Astrocyte (in vitro differentiated cells and primary cell): ENCODE measurements around the gene TTC13. TPM values are rescaled to one million over a fixed set of nuclear protein-coding genes. Genes with fewer than 3 reads are reported as not detected.

Experiments
- DNase-seq: peaks from one replicate; pipeline ENCODE4 v3.0.0-alpha.2; 2010; ENCODE audit warnings: low read depth
- FAIRE-seq: peaks from 2 replicates; lab custom pipeline; 2011; peaks lifted over from hg19 to GRCh38; lab: Jason Lieb, UNC
- H2AFZ ChIP-seq: 2 replicates; pipeline ENCODE4 v1.6.0; 2012; ENCODE audit warnings: low read depth, low read length, inconsistent platforms
- H3K27ac ChIP-seq: 2 replicates; pipeline ENCODE4 v1.5.1; 2011; ENCODE audit warnings: low read depth, low read length, inconsistent platforms
- H3K27me3 ChIP-seq: 2 replicates; pipeline ENCODE4 v1.6.0; 2011; ENCODE audit warnings: low read length, inconsistent platforms; ENCODE audit not compliant: insufficient read depth
- H3K36me3 ChIP-seq: 2 replicates; pipeline ENCODE4 v1.5.1; 2011; ENCODE audit warnings: low read length, inconsistent platforms; ENCODE audit not compliant: insufficient read depth
- H3K4me1 ChIP-seq: 2 replicates; pipeline ENCODE4 v1.5.1; 2011; ENCODE audit warnings: low read length, inconsistent platforms; ENCODE audit not compliant: insufficient read depth
- H3K4me2 ChIP-seq: 2 replicates; pipeline ENCODE4 v1.6.0; 2012; ENCODE audit warnings: low read length, inconsistent platforms
- H3K4me3 ChIP-seq: 2 replicates; pipeline ENCODE4 v1.5.1; 2011; ENCODE audit warnings: low read depth, mild to moderate bottlenecking, low read length, inconsistent platforms; ENCODE audit not compliant: insufficient read depth
- H3K79me2 ChIP-seq: 2 replicates; pipeline ENCODE4 v1.6.0; 2012; ENCODE audit warnings: mild to moderate bottlenecking, low read length, inconsistent platforms; ENCODE audit not compliant: insufficient read depth
- H3K9ac ChIP-seq: 2 replicates; pipeline ENCODE4 v1.6.0; 2012; ENCODE audit warnings: mild to moderate bottlenecking, low read length, inconsistent platforms
- H3K9me3 ChIP-seq: 2 replicates; pipeline ENCODE4 v1.5.1; 2012; ENCODE audit warnings: low read depth, mild to moderate bottlenecking, low read length, inconsistent platforms; ENCODE audit not compliant: insufficient read depth
- H4K20me1 ChIP-seq: 2 replicates; pipeline ENCODE4 v1.6.0; 2012; ENCODE audit warnings: low read length, inconsistent platforms; ENCODE audit not compliant: insufficient read depth
- H3K27ac Mint-ChIP-seq: one replicate; pipeline ENCODE4 v1.8.0; 2021; ENCODE audit warnings: mild to moderate bottlenecking, mixed read lengths; ENCODE audit not compliant: unreplicated experiment
- H3K27me3 Mint-ChIP-seq: one replicate; pipeline ENCODE4 v1.8.0; 2021; ENCODE audit warnings: low read depth, mixed read lengths; ENCODE audit not compliant: unreplicated experiment
- H3K36me3 Mint-ChIP-seq: one replicate; pipeline ENCODE4 v1.8.0; 2021; ENCODE audit warnings: low read depth, mixed read lengths; ENCODE audit not compliant: unreplicated experiment
- H3K4me1 Mint-ChIP-seq: one replicate; pipeline ENCODE4 v1.8.0; 2021; ENCODE audit warnings: low read depth, mixed read lengths; ENCODE audit not compliant: unreplicated experiment
- H3K4me3 Mint-ChIP-seq: one replicate; pipeline ENCODE4 v1.8.0; 2021; ENCODE audit warnings: mild to moderate bottlenecking, moderate library complexity, mixed read lengths; ENCODE audit not compliant: unreplicated experiment
- H3K9me3 Mint-ChIP-seq: one replicate; pipeline ENCODE4 v1.8.0; 2021; ENCODE audit warnings: mild to moderate bottlenecking, mixed read lengths; ENCODE audit not compliant: unreplicated experiment
- CTCF ChIP-seq: IDR thresholded peaks from 2 replicates; pipeline ENCODE4 v1.5.1; 2011; ENCODE audit warnings: low read depth, mild to moderate bottlenecking, inconsistent platforms, low read length, moderate library complexity; ENCODE audit not compliant: insufficient read depth
- EZH2 ChIP-seq: IDR thresholded peaks from 2 replicates; pipeline ENCODE4 v1.6.1; 2012; ENCODE audit warnings: mild to moderate bottlenecking, low read length, inconsistent platforms; ENCODE audit not compliant: insufficient read depth
- total RNA-seq: library from RNA; stranded (reverse); gene quantifications from 2 replicates; pipeline ENCODE4 v1.2.1, GENCODE V29; 2021

The TTC13 gene
- total RNA-seq, 1 donor from 2014 or later: 13.0 TPM

GRCh38 chr1:230896779-230897178 is 81.9 kb downstream of the TTC13 start:
- no peak overlapping the region for H3K4me3 Mint-ChIP-seq
- no peak for TF ChIP-seq CTCF
- H3K79me2 ChIP-seq: no peaks in the 10 kb centered on the region
- H3K9me3 ChIP-seq: no peaks in the 10 kb centered on the region
- H3K9ac ChIP-seq: no peak overlapping the region
- no peak for DNase-seq
- FAIRE-seq: no peak
- no peaks in the 10 kb centered on the region for H4K20me1 ChIP-seq
- no peak overlapping the region for H2AFZ ChIP-seq
- H3K4me2 ChIP-seq: no peak overlapping the region
- H3K4me1 ChIP-seq: peaks cover 5% of the 10 kb centered on the region
- no peaks in the 10 kb centered on the region for H3K9me3 Mint-ChIP-seq
- H3K36me3 ChIP-seq: no peaks in the 10 kb centered on the region
- H3K27ac Mint-ChIP-seq: no peak overlapping the region
- peaks cover 5% of the 10 kb centered on the region for H3K4me1 Mint-ChIP-seq
- H3K27me3 Mint-ChIP-seq: no peaks in the 10 kb centered on the region
- H3K27ac ChIP-seq: no peak overlapping the region
- no peaks in the 10 kb centered on the region for H3K27me3 ChIP-seq
- no peaks in the 10 kb centered on the region for H3K36me3 Mint-ChIP-seq
- H3K4me3 ChIP-seq: no peak overlapping the region

DNA sequence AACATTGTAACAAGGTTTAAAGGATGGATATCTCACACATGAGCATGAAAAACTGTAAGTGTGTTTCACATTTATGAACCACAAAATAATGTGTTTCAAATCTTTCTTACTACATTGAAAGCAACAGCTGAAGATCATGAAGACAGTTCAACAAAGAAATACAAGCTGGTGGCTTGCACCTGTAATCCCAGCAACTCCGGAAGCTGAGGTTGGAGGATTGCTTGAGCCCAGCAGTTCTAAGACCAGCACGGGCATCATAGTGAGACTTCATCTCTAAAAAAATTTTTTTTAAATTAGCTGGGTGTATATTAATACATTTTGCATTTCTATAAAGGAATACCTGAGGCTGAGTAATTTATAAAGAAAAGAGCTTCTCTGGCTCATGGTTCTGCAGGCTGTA is 83.2 kb downstream of the TTC13 start:
- no peak for TF ChIP-seq CTCF
- TF ChIP-seq EZH2: no peak

DNA sequence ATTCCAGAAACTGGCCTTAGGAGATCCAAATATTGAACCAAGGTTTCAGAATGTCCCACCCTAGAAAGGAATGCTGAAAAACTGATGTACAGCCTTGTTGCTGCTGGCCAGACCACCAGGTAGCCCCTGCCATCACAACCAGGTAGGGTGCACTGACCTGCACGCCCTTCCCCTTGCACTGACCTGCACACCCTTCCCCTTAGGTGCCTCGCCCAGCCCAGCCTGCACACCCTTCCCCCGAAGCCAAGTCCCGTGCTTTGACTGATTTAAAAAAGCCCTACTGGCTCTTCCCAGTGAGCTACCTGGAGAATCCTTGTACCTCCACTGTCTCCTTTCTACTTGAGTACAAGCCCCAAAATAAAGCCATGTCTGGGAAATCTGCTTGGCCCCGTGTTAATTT is 84.0 kb downstream of the TTC13 start:
- no peak for DNase-seq

More for the DNA sequence above, 83.2 kb downstream of the TTC13 start:
- Mint-ChIP-seq H3K36me3 (no peaks in the 10 kb centered on the region), H3K9me3 (no peaks in the 10 kb centered on the region), H3K27me3 (no peaks in the 10 kb centered on the region), H3K4me3 (no peak overlapping the region), H3K27ac (no peak overlapping the region), H3K4me1 (peaks cover 9% of the 10 kb centered on the region)
- Histone ChIP-seq H3K79me2 (no peaks in the 10 kb centered on the region), H3K9ac (no peak overlapping the region), H2AFZ (no peak overlapping the region), H3K27ac (no peak overlapping the region), H3K9me3 (no peaks in the 10 kb centered on the region), H3K27me3 (no peaks in the 10 kb centered on the region), H3K4me1 (peaks cover 5% of the 10 kb centered on the region), H4K20me1 (no peaks in the 10 kb centered on the region), H3K4me3 (no peak overlapping the region), H3K36me3 (no peaks in the 10 kb centered on the region), H3K4me2 (no peak overlapping the region)
- DNase-seq (no peak), FAIRE-seq (no peak)

More for the DNA sequence above, 84.0 kb downstream of the TTC13 start:
- no peaks in the 10 kb centered on the region for H3K4me1 ChIP-seq
- no peaks in the 10 kb centered on the region for H3K9me3 Mint-ChIP-seq
- TF ChIP-seq EZH2 (no peak), CTCF (no peak)
- no peak overlapping the region for H3K27ac Mint-ChIP-seq
- H3K4me3 Mint-ChIP-seq: no peak overlapping the region
- H3K4me3 ChIP-seq: no peak overlapping the region
- H3K27me3 ChIP-seq: no peaks in the 10 kb centered on the region
- H3K36me3 Mint-ChIP-seq: no peaks in the 10 kb centered on the region
- no peak overlapping the region for H3K9ac ChIP-seq
- no peak overlapping the region for H3K27ac ChIP-seq
- H3K27me3 Mint-ChIP-seq: no peaks in the 10 kb centered on the region
- H3K4me2 ChIP-seq: no peak overlapping the region
- H3K4me1 Mint-ChIP-seq: peaks cover 7% of the 10 kb centered on the region
- no peaks in the 10 kb centered on the region for H4K20me1 ChIP-seq
- H3K36me3 ChIP-seq: no peaks in the 10 kb centered on the region
- no peaks in the 10 kb centered on the region for H3K79me2 ChIP-seq
- H3K9me3 ChIP-seq: no peaks in the 10 kb centered on the region
- H2AFZ ChIP-seq: no peak overlapping the region
- no peak for FAIRE-seq
